B cell (primary cell): ENCODE measurements around the gene NTN1.

Experiments used
- EZH2 ChIP-seq: IDR thresholded peaks from 2 replicates; pipeline ENCODE4 v1.6.1; 2012; ENCODE audit warnings: borderline replicate concordance, low read depth, mild to moderate bottlenecking, moderate library complexity, low read length; ENCODE audit not compliant: insufficient read depth, poor library complexity, severe bottlenecking
- TF ChIP-seq, protein P1 (sequence below): fragments of 200-600 bp; IDR thresholded peaks from one replicate; pipeline ENCODE4 v1.8.0; 2022; ENCODE audit warnings: antibody characterized with exemption, mild to moderate bottlenecking

DNA sequence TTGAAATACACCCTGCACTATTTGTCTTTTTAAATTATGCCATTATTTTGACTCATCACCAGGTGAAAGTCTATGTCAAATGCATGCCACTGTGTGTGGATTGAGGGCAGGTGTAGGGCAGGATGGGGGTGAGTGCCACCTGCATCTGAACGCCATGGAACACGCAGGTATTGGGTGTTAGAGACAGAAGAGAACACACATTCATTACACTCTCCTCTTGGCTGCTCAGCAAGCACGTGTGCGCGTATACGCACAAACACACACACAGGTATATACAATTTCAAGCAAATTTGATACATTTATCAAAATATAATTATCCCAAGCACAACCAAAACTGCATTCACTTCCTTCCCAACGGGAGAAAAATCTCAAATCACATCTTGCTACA, 268.9 kb downstream of the NTN1 start:
- TF ChIP-seq EZH2, result no peak
- TF ChIP-seq, protein P1, sequence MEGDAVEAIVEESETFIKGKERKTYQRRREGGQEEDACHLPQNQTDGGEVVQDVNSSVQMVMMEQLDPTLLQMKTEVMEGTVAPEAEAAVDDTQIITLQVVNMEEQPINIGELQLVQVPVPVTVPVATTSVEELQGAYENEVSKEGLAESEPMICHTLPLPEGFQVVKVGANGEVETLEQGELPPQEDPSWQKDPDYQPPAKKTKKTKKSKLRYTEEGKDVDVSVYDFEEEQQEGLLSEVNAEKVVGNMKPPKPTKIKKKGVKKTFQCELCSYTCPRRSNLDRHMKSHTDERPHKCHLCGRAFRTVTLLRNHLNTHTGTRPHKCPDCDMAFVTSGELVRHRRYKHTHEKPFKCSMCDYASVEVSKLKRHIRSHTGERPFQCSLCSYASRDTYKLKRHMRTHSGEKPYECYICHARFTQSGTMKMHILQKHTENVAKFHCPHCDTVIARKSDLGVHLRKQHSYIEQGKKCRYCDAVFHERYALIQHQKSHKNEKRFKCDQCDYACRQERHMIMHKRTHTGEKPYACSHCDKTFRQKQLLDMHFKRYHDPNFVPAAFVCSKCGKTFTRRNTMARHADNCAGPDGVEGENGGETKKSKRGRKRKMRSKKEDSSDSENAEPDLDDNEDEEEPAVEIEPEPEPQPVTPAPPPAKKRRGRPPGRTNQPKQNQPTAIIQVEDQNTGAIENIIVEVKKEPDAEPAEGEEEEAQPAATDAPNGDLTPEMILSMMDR, result no peak
